ENCODE measurements around the gene PARP9.
"Not testable (repeated sequence)": the region's sequence is repeated elsewhere in the genome, so short reads cannot be mapped to it uniquely, and the experiment has no call there.

The PARP9 gene

DNA sequence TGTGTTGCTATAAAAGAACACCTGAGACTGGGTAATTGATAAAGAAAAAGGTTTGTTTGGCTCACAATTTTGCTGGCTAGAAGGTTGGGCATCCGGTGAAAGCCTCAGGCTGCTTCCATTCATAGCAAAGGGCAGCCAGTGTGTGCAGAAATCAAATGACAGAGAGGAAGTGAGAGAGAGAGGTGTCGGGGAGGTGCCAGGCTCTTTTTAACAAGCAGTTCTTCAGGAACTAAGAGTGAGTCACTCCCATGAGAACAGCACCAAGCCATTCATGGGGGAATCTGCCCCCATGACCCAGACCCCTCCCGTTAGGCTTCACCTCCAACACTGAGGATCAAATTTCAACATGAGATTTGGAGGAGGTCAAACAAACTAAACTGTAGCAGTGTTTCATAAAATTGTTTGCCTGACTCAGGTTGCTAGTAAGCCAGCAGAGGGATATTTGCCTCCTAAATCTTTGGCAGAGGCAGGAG is 8.9 kb upstream of the PARP9 start:
- peak; percentile 18 for DNase-seq

DNA sequence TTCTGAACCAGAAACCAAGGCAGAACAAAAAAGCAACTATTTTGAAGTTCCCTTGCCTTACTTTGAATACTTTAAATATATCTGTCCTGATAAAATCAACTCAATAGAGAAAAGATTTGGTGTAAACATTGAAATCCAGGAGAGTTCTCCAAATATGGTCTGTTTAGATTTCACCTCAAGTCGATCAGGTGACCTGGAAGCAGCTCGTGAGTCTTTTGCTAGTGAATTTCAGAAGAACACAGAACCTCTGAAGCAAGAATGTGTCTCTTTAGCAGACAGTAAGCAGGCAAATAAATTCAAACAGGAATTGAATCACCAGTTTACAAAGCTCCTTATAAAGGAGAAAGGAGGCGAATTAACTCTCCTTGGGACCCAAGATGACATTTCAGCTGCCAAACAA is 4.7 kb upstream of the PARP9 start:
- no peak for DNase-seq

DNA sequence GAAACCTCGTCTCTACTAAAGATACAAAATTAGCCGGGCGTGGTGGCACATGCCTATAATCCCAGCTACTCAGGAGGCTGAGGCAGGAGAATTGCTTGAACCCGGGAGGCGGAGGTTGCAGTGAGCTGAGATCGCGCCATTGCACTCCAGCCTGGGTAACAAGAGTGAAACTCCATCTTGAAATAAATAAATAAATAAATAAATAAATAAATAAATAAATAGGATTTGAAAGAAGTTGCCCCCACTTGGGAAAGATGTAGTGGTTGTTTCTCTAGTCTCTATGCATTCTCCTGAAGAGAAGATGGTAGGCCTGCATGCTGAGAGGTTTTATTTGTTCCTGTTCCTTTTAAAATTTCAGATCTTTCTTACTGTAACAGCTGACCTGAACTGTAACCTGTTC is 4.0 kb upstream of the PARP9 start:
- not testable (repeated sequence) for DNase-seq

DNA sequence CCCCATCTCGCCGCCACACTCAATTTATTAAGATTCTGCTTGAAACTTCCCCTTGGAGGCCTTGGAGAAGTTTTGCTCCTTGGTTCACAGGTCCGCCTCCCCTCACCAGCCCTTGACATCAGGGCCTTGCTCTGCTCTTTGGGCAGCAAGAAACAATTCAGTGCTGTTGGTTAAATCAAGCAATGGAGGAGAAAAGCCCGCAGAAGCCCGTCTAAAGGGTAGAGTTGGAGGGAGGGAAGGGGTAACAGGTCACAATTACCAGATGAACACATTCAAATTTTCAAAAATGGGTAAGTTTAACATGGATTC is 429 bp downstream of the PARP9 start:
- DNase-seq = no peak

DNA sequence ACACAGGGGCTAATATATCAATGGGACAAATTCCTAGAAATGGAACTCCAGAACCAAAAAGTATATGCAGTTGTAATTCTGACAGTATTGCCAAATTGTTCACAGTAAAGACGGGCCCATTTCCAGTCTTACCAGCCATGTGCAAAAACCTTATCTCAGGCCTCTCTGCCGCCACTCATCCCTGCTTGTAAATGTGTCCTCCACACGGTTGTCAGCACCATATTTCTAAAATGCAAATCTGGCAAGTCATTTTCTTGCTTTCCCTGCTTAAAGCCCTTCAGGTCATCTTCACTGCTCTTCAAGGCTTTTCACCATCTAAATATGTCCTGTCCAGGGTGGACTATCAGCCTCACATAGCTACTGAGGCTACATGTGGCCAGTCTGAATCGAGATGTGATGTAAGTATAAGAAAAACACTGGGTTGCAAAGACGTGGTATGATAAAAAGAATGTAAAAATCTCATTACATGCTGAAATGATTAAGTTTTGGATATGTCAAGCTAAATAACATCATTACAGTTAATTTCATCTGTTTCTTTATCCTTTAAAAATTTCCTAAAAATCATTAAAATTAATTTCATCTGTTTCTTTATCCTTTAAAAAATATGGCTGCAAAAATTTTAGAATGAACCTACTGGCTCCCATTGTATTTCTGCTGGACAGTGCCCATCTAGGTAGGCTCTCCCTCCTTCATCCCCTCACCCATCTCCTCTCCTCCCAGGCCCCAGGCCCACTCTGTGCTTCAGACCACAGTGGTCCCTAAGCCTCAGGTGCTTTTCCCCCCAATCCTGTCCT is 980 bp downstream of the PARP9 start:
- DNase-seq = no peak

DNA sequence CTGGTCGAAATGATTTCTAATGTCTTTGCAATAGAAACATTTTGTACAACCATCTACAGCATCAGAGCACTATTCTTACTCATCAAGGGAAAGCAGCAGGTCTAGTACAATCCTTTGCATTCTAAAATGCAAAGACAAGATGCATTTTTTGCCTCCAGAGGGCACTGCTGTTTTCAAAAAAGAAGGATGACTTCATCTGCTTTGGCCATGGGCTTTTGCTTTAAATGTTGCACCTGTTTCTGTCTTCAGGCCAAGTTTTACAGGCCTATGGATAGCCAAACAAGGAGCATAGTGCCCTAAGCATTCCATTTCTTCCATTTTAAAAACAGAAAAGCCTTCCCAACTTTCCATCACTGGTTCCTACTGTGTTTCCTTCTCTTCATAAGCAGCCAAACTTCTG is 3.4 kb downstream of the PARP9 start:
- no peak for DNase-seq

DNA sequence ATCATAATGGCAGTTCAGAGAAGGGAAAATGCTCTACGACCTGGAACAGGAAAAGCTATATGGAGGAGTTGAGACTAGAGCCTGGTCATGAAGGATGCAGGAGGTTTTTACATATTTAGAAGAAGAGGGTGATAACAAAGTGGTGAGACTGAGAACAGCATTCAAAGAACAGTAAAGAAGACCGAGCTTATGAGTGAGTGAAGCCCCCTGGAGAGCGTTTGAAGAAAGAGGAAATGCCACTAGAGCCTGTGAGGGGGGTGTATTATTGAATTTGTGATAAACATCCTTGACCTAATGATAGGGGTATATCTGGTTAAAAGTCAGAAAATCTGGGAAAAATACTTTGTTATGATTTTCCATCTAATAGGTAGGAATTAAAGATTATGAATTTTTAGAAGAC is 4.2 kb downstream of the PARP9 start:
- DNase-seq = no peak

DNA sequence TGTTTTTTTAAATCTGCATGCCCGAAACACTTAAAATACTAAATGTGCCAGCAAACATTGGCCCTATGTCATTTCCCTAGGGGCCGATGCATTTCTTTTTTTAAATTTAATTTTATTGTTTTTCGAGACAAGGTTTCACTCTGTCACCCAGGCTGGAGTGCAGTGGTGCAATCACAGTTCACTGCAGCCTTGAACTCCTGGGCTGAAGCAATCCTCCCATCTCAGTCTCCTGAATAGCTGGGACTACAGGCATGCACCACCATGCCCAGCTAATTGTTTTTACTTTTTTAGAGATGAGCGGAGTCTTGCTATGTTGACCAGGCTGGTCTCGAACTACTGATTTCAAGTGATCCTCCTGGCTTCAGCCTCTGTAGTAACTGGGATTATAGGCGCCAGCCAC is 5.5 kb downstream of the PARP9 start:
- no peak for DNase-seq

DNA sequence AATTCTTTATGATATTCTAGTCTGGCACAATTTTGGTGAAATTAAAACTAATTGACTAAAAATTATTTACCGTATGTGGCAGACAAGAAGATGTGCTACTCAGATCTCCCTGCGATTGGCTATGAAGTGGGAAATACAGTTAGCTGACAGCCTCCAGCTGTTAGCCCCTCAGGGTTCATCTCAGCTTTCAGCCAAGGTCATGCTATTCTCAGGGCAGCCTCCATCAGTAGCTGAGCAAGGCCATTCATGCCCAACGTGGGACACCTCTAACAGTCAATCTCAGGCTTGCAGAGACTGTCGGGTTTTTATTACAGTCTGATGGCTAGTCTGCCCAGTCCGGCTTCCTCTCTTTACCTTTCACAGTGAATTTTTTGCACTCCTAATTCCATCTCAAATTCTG is 6.7 kb downstream of the PARP9 start:
- no peak for DNase-seq

DNA sequence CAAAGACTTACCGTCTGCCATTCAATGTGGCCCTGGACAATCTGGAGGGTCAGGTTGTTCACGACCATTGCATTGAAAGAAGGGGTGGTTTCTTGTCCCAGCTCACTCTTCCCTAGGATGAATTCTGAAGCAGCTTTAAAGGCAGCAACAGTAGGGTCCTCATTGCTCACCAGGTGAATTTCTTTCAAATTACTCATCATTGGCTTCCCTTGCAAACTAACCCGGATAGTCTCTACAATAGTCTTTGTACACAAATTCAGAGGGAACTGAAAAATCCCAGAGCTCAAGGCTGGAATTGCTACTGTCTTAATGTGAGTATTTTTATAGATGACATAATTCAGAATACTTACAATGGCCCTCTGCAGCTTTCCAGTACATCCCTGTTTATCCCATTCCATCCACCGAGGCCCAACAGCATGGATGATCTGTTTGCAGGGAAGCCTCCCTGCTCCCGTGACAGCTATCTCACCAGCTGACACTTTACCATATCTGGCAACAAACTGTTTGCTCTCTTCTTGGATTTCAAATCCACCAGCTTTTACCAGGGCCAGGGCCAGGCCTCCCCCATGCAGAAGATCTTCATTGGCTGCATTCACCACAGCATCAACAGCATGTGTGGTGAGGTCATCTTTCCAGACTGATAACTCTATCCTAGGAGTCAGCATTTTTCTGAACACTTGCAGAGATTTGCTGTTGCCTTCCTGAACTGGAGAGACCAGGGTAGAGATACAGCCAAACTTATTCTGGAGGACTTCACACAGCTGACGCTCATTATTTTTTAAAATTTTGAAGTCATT is 8.6 kb downstream of the PARP9 start:
- DNase-seq = no peak

DNA sequence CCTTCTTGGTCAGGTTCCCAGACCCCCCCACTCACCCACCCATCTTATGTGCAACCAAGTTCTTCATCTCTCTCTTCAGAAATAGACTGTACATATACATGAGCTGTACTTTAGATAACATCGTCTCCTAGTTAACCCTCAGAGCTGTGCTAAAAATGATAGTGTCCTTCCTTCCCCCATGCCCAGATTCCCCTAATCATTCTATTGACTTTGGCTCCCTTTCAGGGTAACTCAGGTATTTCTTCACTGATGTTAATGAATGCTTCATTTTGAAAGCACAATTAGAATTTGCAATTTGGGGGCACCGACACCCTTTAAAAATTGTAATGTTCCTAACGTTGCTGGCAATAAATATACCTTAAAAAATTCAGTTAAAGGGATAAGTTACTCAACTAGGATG is 10.9 kb downstream of the PARP9 start:
- no peak for DNase-seq

DNA sequence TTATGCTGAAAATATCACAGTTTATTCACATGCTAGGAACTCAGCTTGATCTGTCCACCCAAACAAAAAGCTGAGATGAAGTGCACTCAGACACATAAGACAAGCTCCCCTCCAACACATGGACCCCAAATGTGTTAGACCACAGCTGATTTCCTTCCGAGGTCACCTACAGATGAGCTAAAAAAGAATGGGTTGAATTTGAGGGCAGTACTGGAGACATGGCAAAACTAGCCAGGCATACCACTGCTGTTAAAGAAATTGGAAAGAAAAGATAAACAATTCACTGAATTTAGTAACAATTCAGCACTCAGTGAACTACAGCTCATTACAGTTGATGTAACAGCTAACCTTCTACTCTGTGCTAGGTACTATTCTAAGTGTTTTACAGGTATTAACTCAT is 15.5 kb downstream of the PARP9 start:
- no peak for DNase-seq

DNA sequence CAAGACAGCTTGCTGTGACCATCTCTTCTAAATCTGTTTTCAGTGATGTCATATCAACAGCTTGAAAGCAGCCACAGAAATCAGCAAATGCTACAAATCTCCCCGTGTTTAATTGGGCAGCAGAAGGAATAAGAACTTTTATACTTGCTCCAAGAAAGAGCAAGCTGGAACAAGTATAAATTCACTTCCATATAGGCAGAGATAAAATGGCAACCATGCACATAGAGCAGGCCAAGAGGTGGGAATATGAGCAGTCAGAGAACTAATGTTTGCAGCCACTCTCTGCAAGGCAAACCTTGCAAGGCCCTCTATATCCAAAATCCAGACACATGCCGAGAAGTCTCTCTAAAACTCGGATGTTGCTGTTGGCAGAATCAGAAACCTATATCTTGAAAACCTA is 16.0 kb downstream of the PARP9 start:
- DNase-seq = no peak

DNA sequence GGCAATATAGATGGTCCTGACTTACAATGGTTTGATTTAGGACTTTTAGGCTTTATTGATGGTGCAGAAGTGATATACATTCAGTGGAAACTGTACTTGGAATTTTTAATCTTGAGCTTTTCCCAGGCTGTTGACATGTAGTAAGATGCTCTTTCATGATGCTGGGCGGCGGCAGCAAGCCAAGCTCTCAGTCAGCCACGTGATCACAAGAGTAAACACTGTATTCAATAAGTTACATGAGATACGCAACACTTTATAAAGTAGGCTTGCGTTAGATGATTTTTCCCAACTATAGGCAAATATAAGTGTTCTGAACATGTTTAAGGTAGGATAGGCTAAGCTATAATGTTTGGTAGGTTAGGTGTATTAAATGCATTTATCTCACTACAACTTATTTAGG is 17.9 kb downstream of the PARP9 start:
- no peak for DNase-seq

DNA sequence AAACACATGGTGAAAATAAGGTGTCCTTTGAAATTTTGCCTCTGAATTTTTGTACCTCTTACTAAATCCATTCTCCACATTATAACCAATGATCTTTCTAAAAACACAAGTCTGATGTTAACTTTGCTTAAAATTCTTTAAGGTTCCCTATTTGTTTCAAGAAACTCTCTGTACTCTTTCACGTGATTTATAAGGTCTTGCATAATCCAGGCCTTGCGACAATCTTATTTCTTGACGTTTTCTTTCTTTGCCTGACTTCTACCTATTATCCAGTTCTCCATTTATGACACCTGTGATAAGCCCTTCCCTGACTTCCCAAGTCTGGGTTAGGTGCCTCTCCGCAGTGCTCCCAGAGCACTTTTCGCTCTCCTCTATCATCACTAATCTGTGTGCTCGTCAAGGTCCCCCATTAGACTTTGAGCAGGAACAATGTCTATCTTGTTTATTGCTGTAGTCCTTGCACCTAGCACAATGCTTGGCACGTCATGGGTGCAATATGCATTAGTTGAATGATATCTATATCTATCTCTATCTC is 25.1 kb downstream of the PARP9 start:
- DNase-seq = peak; percentile 53

DNA sequence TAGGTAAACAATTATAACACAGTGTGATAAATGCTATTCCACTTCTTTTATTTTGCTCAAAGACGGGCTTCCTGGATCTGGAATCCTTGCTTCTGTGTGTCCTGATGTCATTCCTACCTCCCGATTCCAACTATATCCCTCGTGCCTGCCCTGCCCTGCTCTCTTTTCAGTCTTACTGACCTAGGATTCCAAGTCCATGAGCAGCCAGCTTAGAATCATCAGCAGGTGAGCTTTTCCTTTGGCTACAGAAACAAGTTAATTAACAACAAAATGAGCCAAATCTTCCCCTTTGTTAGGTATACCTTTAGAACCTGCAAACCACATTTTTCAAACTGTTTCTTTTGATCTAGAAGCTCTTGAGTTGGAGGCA is 27.5 kb downstream of the PARP9 start:
- no peak for DNase-seq

DNA sequence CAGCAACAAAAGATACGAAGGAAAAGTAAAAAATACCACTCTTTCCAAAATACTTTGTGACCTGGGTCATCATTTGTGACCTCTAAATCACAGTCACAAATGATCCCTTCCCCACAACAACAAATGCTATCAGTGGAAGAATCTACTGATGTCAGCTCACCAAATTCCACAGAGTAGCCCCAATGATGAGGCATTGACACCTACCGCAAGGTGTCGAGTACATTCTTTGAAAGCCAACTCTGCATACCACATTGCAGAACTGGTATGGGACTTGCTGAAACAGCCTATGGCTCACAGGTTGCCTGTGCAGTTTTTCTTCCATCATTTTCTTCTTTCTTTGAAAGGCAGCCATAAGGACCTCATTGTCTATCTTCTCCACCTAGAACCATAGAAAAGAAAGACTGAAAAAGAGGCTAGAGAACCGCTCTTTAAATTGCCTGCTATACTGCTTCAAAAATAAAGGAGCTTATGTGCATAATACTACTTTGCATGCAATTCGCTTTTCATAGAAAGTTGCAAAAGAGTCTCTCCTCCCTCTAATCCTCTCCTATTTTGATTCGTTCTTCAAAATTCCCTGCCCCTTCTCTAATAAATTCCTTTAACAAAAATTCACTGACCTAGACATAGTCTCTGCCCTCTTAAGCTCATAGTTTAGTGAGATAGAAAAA is 28.0 kb downstream of the PARP9 start:
- no peak for DNase-seq

DNA sequence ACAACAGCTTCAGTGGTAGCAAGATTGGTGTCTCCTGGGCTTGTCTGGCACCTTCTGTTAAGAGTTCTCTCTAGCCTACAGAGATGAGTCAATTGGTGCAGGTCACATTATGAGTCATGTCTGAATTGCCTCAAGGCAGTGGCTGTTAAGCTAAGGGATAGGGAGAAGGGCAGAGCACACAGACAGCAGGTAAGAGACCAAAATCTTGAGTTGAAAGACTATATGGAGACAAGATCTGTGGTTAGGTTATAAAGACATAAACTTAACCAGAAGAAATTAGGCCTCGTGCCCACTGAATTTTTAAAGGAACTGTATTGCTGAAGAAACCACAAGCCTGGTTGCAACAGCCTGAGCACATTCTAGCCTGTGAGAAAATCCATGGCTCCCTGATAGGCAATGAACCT is 30.2 kb downstream of the PARP9 start:
- peak; percentile 72 for DNase-seq

DNA sequence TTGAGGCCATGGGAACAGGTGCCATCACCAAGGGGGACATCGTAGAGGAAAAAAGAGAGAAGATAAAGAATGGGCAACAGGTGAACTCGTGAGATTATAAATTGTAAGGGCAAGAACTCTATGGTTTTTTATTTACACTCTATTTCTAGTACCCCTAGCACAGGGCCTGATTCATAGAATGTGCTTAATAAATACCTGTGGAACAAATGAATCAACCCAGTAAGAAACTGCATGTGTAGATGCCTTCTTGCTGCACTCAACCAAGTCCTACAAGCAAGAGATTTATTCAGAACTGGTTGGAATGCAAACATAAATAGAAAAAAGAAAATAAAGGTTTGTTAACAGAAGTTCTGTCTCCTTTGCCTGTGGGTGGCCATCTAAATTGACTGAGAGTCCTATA is 30.6 kb downstream of the PARP9 start:
- DNase-seq = no peak

DNA sequence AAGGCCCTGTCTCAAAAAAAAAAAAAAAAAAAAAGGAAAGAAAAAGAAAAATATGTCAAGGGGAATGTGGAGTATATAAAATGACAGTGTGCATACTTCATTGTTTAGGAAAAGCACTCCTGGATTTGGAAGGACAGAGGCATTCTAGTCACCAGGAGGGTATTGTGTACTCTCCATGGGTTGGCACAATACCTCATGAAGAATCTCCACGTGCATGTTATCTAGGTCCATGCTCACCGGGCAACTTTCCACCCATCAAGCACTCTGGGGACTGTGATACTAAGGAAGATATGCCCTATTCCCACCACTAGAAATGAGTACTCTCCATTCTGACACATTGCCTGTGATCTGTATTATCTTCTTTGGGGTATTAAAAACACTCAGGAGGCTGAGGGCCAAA is 33.9 kb downstream of the PARP9 start:
- DNase-seq = no peak

DNA sequence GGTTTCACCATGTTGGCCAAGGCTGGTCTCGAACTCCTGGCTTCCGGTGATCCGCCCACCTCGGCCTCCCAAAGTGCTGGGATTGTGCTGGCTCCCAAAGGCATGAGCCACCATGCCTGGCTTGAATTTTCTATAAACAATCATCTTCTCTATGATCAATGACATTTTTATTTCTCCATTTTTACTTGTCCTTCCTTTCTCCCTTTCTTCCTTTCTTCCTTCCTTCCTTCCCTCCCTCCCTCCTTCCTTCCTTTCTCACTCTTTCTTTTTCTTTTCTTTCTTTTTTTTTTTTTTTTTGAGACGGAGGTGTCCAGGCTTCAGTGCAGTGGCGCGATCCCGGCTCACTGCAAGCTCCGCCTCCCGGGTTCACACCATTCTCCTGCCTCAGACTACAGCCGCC is 40.8 kb downstream of the PARP9 start:
- no peak for DNase-seq

DNA sequence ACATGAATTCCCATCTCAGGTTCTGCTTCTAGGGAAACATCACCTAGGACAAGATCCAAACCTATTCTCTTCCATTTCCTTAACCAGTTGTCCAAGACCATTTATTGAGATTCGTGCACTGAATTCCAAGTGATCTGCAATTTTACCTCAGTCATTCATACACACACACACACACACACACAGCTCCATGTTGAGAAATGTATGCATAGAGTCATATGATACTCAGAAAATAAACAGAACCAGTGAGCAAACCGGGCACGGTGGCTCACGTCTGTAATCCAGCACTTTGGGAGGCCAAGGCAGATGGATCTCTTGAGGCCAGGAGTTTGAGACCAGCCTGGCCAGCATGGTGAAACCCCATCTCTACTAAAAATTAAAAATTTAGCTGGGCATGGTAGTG is 43.2 kb downstream of the PARP9 start:
- no peak for DNase-seq

DNA sequence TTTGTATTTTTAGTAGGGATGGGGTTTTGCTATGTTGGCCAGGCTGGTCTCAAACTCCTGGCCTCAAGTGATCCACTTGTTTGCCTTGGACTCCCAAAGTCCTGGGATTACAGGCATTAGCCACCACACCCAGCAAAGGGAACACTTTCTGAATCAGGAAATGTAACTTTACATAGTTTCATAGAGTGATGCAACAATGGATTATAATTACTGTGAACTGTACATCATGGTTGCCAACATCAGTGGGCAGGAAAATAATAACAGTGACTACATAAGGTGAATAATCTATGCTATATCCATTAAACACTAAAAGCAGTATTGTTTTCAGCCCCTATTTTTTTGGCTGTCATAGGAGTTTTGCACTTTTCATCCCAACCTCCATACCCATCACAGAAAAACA is 44.4 kb downstream of the PARP9 start:
- DNase-seq = no peak

DNA sequence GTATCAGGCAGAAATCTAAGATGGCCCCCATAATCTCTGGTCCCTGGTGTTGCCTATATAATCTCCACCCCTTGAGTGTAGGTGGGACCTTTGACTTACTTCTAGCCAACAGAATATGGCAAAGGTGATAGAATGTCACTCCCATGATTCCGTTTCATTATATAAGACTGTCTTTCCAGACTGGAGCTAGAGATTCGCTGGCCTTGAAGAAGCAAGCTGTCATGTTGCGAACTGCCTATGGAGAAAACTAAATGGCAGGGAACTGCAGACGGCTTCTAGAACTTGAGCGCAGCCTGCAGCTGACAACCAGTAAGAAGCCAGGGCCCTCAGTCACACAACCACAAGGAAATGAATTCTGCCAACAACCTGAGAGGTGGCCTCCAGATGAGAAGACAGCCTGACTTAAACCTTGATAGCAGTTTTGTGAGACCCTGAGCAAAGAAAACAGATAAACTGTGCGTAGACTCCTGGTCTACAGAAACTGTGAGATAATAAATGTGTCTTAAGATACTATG is 47.2 kb downstream of the PARP9 start:
- no peak for DNase-seq
